GM12875 (cell line): ENCODE data around the gene FMN2.
"Not testable (repeated sequence)": the region's sequence is repeated elsewhere in the genome, so short reads cannot be mapped to it uniquely, and the experiment has no call there.

Experiments used
- H3K4me3 ChIP-seq: one replicate; pipeline ENCODE4 v1.5.1; 2011; ENCODE audit warnings: low read depth, low read length, control low read depth
- CTCF ChIP-seq: IDR thresholded peaks from 2 replicates; pipeline ENCODE4 v1.5.1; 2011; ENCODE audit warnings: low read depth, mild to moderate bottlenecking, control low read depth, inconsistent platforms, low read length, moderate library complexity, borderline replicate concordance; ENCODE audit not compliant: insufficient read depth

Gene FMN2

GRCh38 chr1:240256836-240257503, 165.3 kb downstream of the FMN2 start:
- H3K4me3 ChIP-seq, result no peak overlapping the region
- no peak for TF ChIP-seq CTCF

DNA sequence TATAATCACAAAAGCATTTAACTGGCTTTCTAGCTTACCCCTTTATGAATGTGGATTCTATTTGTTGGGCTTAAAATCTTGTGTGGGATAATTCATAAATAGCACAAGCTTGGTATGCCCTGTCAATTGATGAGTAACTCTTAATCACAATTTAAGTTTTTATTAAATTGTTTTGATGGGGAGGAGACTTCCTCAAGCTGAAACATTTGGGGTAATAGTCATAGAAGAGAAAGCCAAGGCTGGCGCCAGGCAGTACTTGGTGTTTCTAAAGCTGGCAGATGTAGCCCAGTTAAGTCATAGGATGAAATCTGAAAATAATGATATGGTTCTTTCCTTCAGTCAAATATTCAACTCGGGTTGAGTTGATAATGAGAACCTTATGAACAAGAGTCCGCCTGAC, 167.2 kb downstream of the FMN2 start:
- no peak for TF ChIP-seq CTCF
- H3K4me3 ChIP-seq, result no peak overlapping the region

DNA sequence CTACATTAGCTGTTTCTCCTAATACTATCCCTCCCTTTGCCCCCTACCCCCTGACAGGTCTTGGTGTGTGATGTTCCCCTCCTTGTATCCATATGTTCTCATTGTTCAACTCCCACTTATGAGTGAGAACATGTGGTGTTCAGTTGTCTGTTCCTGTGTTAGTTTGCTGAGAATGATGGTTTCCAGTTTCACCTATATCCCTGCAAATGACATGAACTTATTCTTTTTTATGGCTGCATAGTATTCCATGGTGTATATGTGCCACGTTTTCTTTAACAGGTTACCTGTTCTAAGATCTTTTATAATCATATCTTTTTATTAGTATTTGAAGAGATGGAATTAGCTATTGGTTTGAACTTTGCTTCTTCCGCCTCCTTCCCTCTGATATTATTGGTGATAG, 172.8 kb downstream of the FMN2 start:
- H3K4me3 ChIP-seq, result not testable (repeated sequence)

DNA sequence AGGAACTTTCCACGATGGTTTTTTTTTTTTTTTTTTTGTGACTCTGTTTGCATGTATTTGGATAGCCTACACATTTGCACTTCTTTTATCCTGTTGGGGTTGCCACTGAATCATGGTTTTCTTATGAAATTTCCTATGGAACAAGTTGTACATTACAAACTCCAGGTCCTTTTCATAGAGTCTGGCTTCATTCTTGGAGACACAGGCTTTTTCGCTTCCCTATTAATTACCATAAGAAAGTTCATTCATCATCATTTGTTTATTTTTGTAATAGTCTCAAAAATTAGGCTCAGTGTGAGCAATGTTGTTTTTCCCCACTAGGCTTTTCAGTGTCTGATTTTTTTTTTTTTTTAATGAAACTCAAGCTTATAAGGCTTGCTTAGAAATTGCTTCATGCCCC, 179.4 kb downstream of the FMN2 start:
- H3K4me3 ChIP-seq, result no peak overlapping the region
- TF ChIP-seq CTCF, result no peak

DNA sequence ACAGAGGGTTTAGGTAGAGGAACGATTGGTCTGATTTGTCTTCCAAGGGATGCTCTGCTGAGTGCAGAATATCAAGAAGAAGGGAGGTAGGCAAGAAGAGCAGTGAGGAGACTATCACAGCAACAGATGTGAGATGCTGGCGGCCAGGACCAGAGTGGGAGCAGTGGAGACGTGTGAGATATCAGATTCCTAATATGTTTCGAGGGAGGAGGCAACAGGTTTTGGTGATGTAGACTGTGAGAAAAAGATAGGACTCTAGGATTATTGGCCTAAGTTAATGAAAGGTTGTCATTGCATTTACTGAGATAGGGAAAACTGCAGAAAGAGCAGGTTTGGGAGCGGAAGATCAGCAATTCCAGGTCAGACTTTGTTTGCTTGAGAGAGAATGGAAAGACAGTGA, 182.9 kb downstream of the FMN2 start:
- no peak for TF ChIP-seq CTCF

DNA sequence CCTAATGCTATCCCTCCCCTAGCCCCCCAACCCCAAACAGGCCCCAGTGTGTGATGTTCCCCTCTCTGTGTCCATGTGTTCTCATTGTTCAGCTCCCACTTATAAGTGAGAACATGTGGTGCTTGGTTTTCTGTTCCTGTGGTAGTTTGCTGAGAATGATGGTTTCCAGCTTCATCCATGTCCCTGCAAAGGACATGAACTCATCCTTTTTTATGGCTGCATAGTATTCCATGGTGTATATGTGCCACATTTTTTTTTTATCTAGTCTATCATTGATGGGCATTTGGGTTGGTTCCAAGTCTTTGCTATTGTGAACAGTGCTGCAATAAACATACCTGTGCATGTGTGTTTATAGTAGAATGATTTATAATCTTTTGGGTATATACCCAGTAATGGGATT, 183.5 kb downstream of the FMN2 start:
- H3K4me3 ChIP-seq, result not testable (repeated sequence)

More for the DNA sequence above, 182.9 kb downstream of the FMN2 start:
- no peak overlapping the region for H3K4me3 ChIP-seq

- H3K4me3 ChIP-seq, result no peak overlapping the region
Measured at GRCh38 chr1:240278082-240278481, 186.4 kb downstream of the FMN2 start.

More at GRCh38 chr1:240278082-240278481, 186.4 kb downstream of the FMN2 start:
- TF ChIP-seq CTCF, result no peak
